ACC112 (cell line): Measurements from ENCODE around the gene PPP6R3.

Experiments
- H2AFZ ChIP-seq: fragments of 200-600 bp; sonication (generic); one replicate; pipeline ENCODE4 v1.6.0; 2017; ENCODE audit warnings: antibody characterized with exemption, low read length; ENCODE audit not compliant: unreplicated experiment
- H3K27ac ChIP-seq: fragments of 200-600 bp; sonication (generic); 2 replicates; pipeline ENCODE4 v1.5.1; 2014; ENCODE audit warnings: low read depth, mild to moderate bottlenecking, antibody characterized with exemption, low read length, moderate library complexity
- H3K27me3 ChIP-seq: fragments of 200-600 bp; sonication (generic); 2 replicates; pipeline ENCODE4 v1.6.1; 2014; ENCODE audit warnings: mild to moderate bottlenecking, antibody characterized with exemption, low read length, moderate library complexity, mixed read lengths; ENCODE audit not compliant: insufficient read depth
- H3K36me3 ChIP-seq: fragments of 200-600 bp; sonication (generic); 2 replicates; pipeline ENCODE4 v1.6.1; 2016; ENCODE audit warnings: mild to moderate bottlenecking, antibody characterized with exemption, low read length, moderate library complexity, mixed read lengths; ENCODE audit not compliant: insufficient read depth
- H3K4me1 ChIP-seq: fragments of 200-600 bp; sonication (generic); one replicate; pipeline ENCODE4 v1.6.1; 2016; ENCODE audit warnings: low read length, mixed read lengths; ENCODE audit not compliant: insufficient read depth, unreplicated experiment, control insufficient read depth
- H3K4me3 ChIP-seq: fragments of 200-600 bp; sonication (generic); 2 replicates; pipeline ENCODE4 v1.5.1; 2014; ENCODE audit warnings: mild to moderate bottlenecking, low read depth, low read length
- H3K79me2 ChIP-seq: fragments of 200-600 bp; sonication (generic); one replicate; pipeline ENCODE4 v1.6.0; 2016; ENCODE audit warnings: low read length; ENCODE audit not compliant: control insufficient read depth, unreplicated experiment, insufficient read depth

Gene PPP6R3

DNA sequence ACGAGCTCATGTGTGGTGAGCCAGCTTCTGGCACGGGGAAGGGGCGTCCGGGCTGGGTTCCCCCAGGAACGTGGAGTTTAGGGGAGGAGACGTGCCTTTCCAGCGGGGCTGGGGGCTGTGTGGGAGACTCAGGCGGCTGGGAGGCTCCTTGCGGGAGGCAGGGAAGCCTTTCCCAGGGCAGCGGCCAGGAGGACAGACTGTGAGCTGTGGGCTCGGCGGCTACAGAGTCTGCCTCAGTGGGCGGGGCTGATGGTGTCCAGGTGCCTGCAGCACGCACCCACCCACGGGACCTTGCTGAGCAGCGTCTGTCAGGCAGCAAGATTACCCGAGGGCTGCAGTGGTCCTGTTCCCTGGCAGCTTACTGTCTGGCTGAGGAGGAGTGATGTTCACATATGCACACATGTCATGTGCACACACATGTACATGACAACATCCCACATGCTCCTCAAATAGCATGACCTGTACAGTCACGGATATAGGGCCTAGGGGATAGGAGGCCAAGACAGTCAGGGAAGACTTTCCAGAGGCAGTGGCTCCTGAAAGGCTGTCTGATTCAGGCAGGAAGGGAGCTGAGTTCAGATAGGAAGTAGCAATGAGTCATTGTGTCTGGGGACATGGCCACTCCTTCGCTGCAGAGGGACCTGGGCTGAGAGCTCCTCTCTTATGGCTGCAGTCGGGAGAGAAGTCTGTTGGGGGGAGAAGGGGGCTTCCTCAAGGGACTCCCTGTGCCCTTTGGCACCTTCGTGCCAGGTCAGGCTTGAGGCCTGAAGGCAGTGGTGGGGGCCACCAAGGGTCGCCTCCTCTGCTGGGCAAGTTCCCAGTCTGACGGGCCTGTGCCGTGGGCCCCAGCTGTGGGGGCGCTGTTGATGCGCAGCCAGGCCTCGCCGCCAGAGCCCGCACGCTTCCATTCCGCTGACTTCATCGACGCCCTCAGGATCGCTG is 23.3 kb upstream of the PPP6R3 start:
- Histone ChIP-seq H2AFZ (peak overlapping the region; percentile 93), H3K4me1 (peaks cover 22% of the 10 kb centered on the region), H3K79me2 (no peaks in the 10 kb centered on the region), H3K27ac (peak overlapping the region; percentile 53), H3K4me3 (peak overlapping the region; percentile 42; the same call in 1 of the 2 replicates), H3K27me3 (no peaks in the 10 kb centered on the region), H3K36me3 (no peaks in the 10 kb centered on the region; the same call in 1 of the 2 replicates)

- Histone ChIP-seq H3K36me3 (no peaks in the 10 kb centered on the region; the same call in 1 of the 2 replicates), H3K4me3 (no peak overlapping the region), H3K27ac (peak overlapping the region; percentile 53), H3K27me3 (no peaks in the 10 kb centered on the region), H2AFZ (peak overlapping the region; percentile 93), H3K4me1 (peaks cover 22% of the 10 kb centered on the region), H3K79me2 (no peaks in the 10 kb centered on the region)
These were observed 22.5 kb upstream of the PPP6R3 start for GRCh38 chr11:68437927-68438657.

GRCh38 chr11:68438658-68439259 is 21.8 kb upstream of the PPP6R3 start:
- H3K4me3 ChIP-seq, result no peak overlapping the region
- H2AFZ ChIP-seq, result no peak overlapping the region
- H3K4me1 ChIP-seq, result peaks cover 22% of the 10 kb centered on the region
- no peaks in the 10 kb centered on the region; the same call in 1 of the 2 replicates for H3K36me3 ChIP-seq
- H3K27me3 ChIP-seq, result no peaks in the 10 kb centered on the region
- H3K79me2 ChIP-seq, result no peaks in the 10 kb centered on the region
- H3K27ac ChIP-seq, result no peak overlapping the region

DNA sequence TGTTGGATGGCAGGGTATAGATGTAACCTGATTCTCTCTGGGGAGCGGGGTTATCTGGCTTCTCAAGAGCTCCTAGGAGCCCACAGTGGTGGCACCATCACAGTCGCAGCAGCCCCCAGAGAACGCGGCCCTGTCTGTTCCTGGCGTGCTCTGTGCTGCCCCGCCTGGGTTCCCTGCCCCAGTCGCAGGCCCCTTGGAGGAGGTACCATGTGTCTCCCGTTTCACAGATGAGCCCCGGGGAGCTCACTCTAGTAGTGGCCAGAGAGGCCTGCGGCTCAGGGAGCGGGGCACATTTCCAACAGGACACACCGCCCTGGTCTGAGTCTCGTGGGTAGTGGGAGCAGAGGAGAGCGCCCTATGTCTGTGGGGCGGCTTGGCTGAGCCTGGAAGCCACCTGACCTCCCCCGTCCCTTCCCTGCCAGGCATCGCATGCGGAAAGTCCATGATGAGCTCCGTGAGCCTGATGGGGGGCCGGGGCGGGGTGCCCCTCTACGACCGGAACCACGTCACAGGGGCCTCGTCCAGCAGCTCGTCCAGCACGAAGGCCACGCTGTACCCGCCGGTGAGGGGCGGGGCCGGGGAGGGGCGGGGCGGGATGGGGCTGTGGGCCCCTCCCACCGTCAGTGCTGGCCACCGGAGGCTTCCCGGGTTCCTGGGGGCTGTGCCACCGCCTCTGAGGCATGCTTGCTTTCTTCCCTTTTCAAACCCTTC is 21.0 kb upstream of the PPP6R3 start:
- no peaks in the 10 kb centered on the region for H3K27me3 ChIP-seq
- H3K4me3 ChIP-seq, result no peak overlapping the region
- H3K36me3 ChIP-seq, result no peaks in the 10 kb centered on the region; the same call in 1 of the 2 replicates
- H3K4me1 ChIP-seq, result peaks cover 22% of the 10 kb centered on the region
- H3K27ac ChIP-seq, result no peak overlapping the region
- H2AFZ ChIP-seq, result no peak overlapping the region
- no peaks in the 10 kb centered on the region for H3K79me2 ChIP-seq

DNA sequence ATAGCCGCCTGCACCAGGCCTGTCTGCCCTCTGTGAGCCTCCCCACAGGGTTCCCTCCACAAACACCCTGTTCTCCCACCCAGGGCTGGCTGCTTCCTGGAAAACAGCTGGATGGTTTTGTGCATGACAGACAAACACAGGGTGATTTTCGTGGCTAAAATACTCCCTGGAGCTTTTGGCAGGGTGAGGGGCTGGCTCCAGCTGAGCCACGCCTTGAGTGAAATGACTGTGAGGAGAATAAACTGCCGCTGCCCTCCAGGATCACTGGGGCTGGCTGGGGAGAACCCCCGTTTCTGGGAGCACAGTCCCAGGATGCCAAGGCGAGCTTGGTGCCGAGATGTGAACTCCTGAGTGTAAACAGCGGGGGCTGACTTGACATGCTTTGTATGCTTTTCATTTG is 20.3 kb upstream of the PPP6R3 start:
- peaks cover 22% of the 10 kb centered on the region for H3K4me1 ChIP-seq
- H2AFZ ChIP-seq, result no peak overlapping the region
- no peak overlapping the region for H3K4me3 ChIP-seq
- H3K27me3 ChIP-seq, result no peaks in the 10 kb centered on the region
- H3K79me2 ChIP-seq, result no peaks in the 10 kb centered on the region
- H3K36me3 ChIP-seq, result no peaks in the 10 kb centered on the region; the same call in 1 of the 2 replicates
- H3K27ac ChIP-seq, result no peak overlapping the region

DNA sequence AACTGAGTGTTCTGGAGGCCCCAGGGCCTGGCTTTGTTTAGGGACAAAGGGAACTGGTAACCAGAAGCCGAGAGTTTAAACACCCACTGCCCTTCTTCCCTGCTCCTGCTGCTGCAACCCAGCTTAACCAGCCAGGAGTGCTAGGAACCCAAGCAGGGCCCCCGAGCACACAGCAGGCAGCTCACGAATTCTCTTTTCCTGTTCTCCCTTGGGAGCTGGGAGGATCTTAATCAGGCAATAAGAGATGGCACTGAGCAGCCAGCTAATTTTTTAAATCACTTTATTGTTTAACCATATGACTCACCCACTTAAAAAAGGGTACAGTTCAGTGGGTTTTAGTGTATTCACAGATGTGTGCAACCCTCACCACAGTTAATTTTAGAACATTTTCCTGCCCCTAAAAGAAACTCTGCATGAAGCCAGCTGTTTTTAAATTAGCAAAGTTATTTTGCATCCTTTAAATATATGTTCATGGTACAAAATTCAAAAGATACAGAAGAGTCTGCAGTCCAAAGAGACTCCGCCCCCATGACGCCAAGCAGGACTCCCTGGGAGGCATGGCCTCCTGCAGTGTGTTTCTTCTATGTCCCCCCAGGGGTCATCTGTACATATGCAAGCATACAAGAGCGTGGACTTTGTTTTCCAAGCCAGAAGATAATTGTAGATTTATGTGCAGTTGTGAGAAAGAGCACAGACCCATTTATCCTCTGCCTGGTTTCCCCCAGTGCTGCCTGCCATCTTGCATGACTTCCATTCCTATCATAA is 18.9 kb upstream of the PPP6R3 start:
- no peaks in the 10 kb centered on the region for H3K79me2 ChIP-seq
- no peak overlapping the region for H2AFZ ChIP-seq
- H3K27ac ChIP-seq, result no peak overlapping the region
- H3K4me1 ChIP-seq, result peaks cover 22% of the 10 kb centered on the region
- no peaks in the 10 kb centered on the region; the same call in 1 of the 2 replicates for H3K36me3 ChIP-seq
- no peak overlapping the region for H3K4me3 ChIP-seq
- no peaks in the 10 kb centered on the region for H3K27me3 ChIP-seq

DNA sequence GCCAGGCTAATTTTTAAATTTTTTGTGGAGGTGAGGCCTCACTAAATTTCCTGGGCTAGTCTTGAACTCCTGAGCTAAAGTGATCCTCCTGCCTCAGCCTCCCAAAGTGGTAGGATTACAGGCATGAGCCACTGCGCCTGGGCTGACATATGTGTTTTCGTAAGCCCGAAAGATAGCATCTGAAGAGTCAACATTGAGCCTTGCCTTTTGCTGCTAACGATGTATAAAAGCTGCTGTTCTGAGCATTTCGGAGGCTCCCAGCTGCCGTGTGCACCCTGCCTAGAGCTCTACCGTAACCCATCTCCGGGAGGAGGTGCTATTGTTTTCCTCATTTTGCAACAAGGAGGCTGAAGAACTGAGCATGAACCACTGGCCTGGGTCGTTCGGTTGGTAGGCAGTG is 18.1 kb upstream of the PPP6R3 start:
- H3K4me3 ChIP-seq, result no peak overlapping the region
- peaks cover 17% of the 10 kb centered on the region for H3K4me1 ChIP-seq
- H2AFZ ChIP-seq, result no peak overlapping the region
- no peak overlapping the region for H3K27ac ChIP-seq
- no peaks in the 10 kb centered on the region for H3K27me3 ChIP-seq
- no peaks in the 10 kb centered on the region for H3K79me2 ChIP-seq
- no peaks in the 10 kb centered on the region; the same call in 1 of the 2 replicates for H3K36me3 ChIP-seq

- Histone ChIP-seq H3K79me2 (no peaks in the 10 kb centered on the region), H3K4me1 (peaks cover 9% of the 10 kb centered on the region), H3K36me3 (no peaks in the 10 kb centered on the region), H3K4me3 (no peak overlapping the region), H2AFZ (no peak overlapping the region), H3K27me3 (no peaks in the 10 kb centered on the region), H3K27ac (no peak overlapping the region)
These were observed 16.0 kb upstream of the PPP6R3 start for GRCh38 chr11:68444566-68444965.

GRCh38 chr11:68445531-68446035 is 15.0 kb upstream of the PPP6R3 start:
- H3K36me3 ChIP-seq, result no peaks in the 10 kb centered on the region
- H3K79me2 ChIP-seq, result no peaks in the 10 kb centered on the region
- H3K27ac ChIP-seq, result no peak overlapping the region
- H3K4me1 ChIP-seq, result peaks cover 9% of the 10 kb centered on the region
- no peak overlapping the region for H3K4me3 ChIP-seq
- H3K27me3 ChIP-seq, result no peaks in the 10 kb centered on the region
- H2AFZ ChIP-seq, result no peak overlapping the region
